ENCODE data around the gene RAPGEF4. TPM values are rescaled to one million over a fixed set of nuclear protein-coding genes. Genes with fewer than 3 reads are reported as not detected.

Gene RAPGEF4
- polyA plus RNA-seq, 3 donors, result not detected

DNA sequence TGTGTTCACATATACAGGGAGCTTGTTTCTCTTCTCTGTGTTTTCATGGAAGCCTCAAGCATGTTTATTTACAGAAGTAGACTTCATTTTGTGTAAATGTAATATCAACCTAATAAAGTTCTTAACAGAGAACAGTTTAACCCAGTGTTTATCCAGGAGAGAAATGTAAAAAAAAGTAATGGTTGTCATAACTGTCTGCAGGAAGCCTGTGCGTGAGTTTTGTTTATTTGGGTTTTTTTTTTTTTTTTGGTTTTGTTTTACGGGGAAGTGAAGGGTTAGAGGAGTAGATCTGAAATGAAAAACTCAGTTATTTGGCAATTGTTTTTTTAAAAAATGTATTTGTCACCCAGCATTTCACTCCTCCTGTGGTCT lies 124.7 kb downstream of the RAPGEF4 start:
- Histone ChIP-seq H3K36me3 (replicated peaks in 1 of 2; ENCODE audit: control insufficient read depth in 1 of 2, insufficient read depth in 2 of 2, low read length in 2 of 2) (no peaks in the 10 kb centered on the region), H3K27me3 (ENCODE audit: control insufficient read depth in 2 of 2, insufficient read depth in 2 of 2, low read length in 2 of 2) (peaks cover 13 to 16% of the 10 kb centered on the region in 2 donors), H3K9me3 (replicated peaks in 1 of 2; ENCODE audit: control insufficient read depth in 1 of 2, insufficient read depth in 1 of 2, low read length in 2 of 2) (no peaks in the 10 kb centered on the region), H3K4me1 (ENCODE audit: control insufficient read depth in 1 of 2, insufficient read depth in 2 of 2, low read length in 2 of 2) (no peaks in the 10 kb centered on the region), H3K27ac (ENCODE audit: low read depth in 1 of 2, low read length in 2 of 2) (no peak overlapping the region), H3K9ac (ENCODE audit: insufficient read depth, low read length, poor library complexity, severe bottlenecking) (no peak overlapping the region), H3K79me2 (ENCODE audit: insufficient read depth, low read length) (no peaks in the 10 kb centered on the region), H4K20me1 (ENCODE audit: insufficient read depth, low read length) (no peaks in the 10 kb centered on the region), H2AFZ (ENCODE audit: insufficient read depth, low read depth, low read length, poor library complexity, severe bottlenecking) (no peak overlapping the region), H3K4me3 (replicated peaks in 1 of 3; ENCODE audit: low read depth in 2 of 3, low read length in 3 of 3) (no peak overlapping the region), H3K4me2 (replicated peaks; ENCODE audit: extremely low read depth, low read length, poor library complexity, severe bottlenecking) (no peak overlapping the region)
- DNase-seq, result no peak
- peaks cover 14 to 29% (median 22%) of the 10 kb centered on the region in 3 donors for H3K27me3 Mint-ChIP-seq (ENCODE audit: low read depth in 3 of 3)
- WGBS (ENCODE audit: insufficient coverage), result 13% methylated on average over 1 of the region's 2 CpGs
- H3K36me3 Mint-ChIP-seq, result no peaks in the 10 kb centered on the region
- H3K4me1 Mint-ChIP-seq, result no peaks in the 10 kb centered on the region
- TF ChIP-seq, protein P1, sequence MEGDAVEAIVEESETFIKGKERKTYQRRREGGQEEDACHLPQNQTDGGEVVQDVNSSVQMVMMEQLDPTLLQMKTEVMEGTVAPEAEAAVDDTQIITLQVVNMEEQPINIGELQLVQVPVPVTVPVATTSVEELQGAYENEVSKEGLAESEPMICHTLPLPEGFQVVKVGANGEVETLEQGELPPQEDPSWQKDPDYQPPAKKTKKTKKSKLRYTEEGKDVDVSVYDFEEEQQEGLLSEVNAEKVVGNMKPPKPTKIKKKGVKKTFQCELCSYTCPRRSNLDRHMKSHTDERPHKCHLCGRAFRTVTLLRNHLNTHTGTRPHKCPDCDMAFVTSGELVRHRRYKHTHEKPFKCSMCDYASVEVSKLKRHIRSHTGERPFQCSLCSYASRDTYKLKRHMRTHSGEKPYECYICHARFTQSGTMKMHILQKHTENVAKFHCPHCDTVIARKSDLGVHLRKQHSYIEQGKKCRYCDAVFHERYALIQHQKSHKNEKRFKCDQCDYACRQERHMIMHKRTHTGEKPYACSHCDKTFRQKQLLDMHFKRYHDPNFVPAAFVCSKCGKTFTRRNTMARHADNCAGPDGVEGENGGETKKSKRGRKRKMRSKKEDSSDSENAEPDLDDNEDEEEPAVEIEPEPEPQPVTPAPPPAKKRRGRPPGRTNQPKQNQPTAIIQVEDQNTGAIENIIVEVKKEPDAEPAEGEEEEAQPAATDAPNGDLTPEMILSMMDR (IDR thresholded peaks at IDR 0.05), result no peak
- peaks cover 0 to 6% (median 2%) of the 10 kb centered on the region in 7 donors for H3K9me3 Mint-ChIP-seq
- intact Hi-C loops (cut with micrococcal nuclease), result no loop called here
- H3K27ac Mint-ChIP-seq, result no peak overlapping the region
- no peak overlapping the region for H3K4me3 Mint-ChIP-seq

DNA sequence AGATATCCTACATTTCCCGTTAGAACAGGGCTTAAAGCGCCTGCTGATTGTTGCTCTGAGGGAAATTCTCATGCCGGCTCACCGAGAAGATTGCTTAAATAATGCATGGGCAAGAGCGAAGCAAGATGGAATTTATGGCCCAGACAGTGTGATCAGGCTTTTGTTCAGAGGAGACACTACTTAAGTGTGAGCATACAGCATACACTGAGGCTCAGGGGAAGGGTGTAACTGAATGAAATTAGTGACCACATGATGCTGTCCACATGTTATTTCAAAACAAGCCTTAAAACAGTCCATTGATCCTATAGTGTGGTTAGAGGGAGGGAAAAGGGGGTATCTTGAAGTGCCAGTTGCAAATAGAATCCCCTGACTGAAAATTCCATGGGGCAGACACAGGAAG lies 125.5 kb downstream of the RAPGEF4 start:
- WGBS (ENCODE audit: insufficient coverage), result 98% methylated on average over 5 of the region's 5 CpGs
- Histone ChIP-seq H3K4me3 (replicated peaks in 1 of 3; ENCODE audit: low read depth in 2 of 3, low read length in 3 of 3) (no peak overlapping the region), H3K4me2 (replicated peaks; ENCODE audit: extremely low read depth, low read length, poor library complexity, severe bottlenecking) (no peak overlapping the region), H3K27ac (ENCODE audit: low read depth in 1 of 2, low read length in 2 of 2) (no peak overlapping the region), H4K20me1 (ENCODE audit: insufficient read depth, low read length) (no peaks in the 10 kb centered on the region), H2AFZ (ENCODE audit: insufficient read depth, low read depth, low read length, poor library complexity, severe bottlenecking) (no peak overlapping the region), H3K9me3 (replicated peaks in 1 of 2; ENCODE audit: control insufficient read depth in 1 of 2, insufficient read depth in 1 of 2, low read length in 2 of 2) (no peaks in the 10 kb centered on the region), H3K9ac (ENCODE audit: insufficient read depth, low read length, poor library complexity, severe bottlenecking) (no peak overlapping the region), H3K4me1 (ENCODE audit: control insufficient read depth in 1 of 2, insufficient read depth in 2 of 2, low read length in 2 of 2) (no peaks in the 10 kb centered on the region), H3K27me3 (ENCODE audit: control insufficient read depth in 2 of 2, insufficient read depth in 2 of 2, low read length in 2 of 2) (peaks cover 13 to 16% of the 10 kb centered on the region in 2 donors), H3K79me2 (ENCODE audit: insufficient read depth, low read length) (no peaks in the 10 kb centered on the region), H3K36me3 (replicated peaks in 1 of 2; ENCODE audit: control insufficient read depth in 1 of 2, insufficient read depth in 2 of 2, low read length in 2 of 2) (no peaks in the 10 kb centered on the region)
- intact Hi-C loops (cut with micrococcal nuclease), result no loop called here
- TF ChIP-seq, protein P1 (IDR thresholded peaks at IDR 0.05), result no peak
- H3K36me3 Mint-ChIP-seq, result no peaks in the 10 kb centered on the region
- no peak for DNase-seq
- no peak overlapping the region for H3K27ac Mint-ChIP-seq
- peak overlapping the region in 1 of 2 donors; percentile 23 for H3K4me3 Mint-ChIP-seq
- H3K27me3 Mint-ChIP-seq (ENCODE audit: low read depth in 3 of 3), result peaks cover 13 to 30% (median 20%) of the 10 kb centered on the region in 3 donors
- peaks cover 0 to 3% (median 0%) of the 10 kb centered on the region in 7 donors for H3K9me3 Mint-ChIP-seq
- no peaks in the 10 kb centered on the region for H3K4me1 Mint-ChIP-seq
